NB4 (cell line): ENCODE results near the gene TAF3.
"Not testable (repeated sequence)": the region's sequence is repeated elsewhere in the genome, so short reads cannot be mapped to it uniquely, and the experiment has no call there.

Experiments
- DNase-seq: peaks from one replicate; pipeline ENCODE4 v3.0.0; 2010; ENCODE audit warnings: low read depth
- H3K4me3 ChIP-seq: one replicate; pipeline ENCODE4 v1.5.1; 2011; ENCODE audit warnings: mild to moderate bottlenecking, low read depth, low read length, moderate library complexity
- MYC ChIP-seq: IDR thresholded peaks from 2 replicates; pipeline ENCODE4 v1.6.1; 2011; ENCODE audit warnings: low read depth, low read length
- POLR2A ChIP-seq: IDR thresholded peaks from 2 replicates; pipeline ENCODE4 v1.6.1; 2011; ENCODE audit warnings: mild to moderate bottlenecking; ENCODE audit not compliant: insufficient read length; ENCODE audit errors: extremely low read depth
- TF ChIP-seq, protein P1 (sequence below): IDR thresholded peaks from 2 replicates; pipeline ENCODE4 v1.6.1; 2011; ENCODE audit warnings: low read depth, low read length
- TF ChIP-seq, protein P2 (sequence below): IDR thresholded peaks from one replicate; pipeline ENCODE4 v1.5.1; 2012; ENCODE audit warnings: low read depth, low read length

The TAF3 gene

DNA sequence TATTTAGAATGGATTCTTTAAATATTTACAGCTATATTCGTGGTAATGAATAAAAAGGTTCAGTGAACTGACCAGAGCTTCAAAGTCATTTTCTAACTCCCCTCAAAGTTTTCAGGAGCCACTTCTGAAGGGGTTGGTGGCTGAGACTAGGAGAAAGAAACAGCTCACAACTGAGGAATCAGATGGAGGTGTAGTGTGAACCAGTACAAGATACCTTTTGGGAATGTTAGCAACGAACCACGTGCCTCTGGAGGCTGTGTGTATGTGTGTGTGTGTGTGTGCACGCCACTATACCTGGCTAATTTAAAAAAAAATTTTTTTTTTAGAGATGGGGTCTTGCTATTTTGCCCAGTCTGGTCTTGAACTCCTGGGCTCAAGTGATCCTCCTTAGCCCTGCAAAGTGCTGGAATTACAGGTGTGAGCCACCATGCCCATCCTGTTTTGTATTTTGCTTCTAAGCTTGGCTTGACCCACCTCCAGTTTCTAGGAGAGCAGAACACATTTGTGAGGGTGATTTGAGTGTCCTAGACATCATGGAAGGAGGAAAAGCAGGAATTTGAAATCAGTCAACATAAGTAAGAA, 9.5 kb upstream of the TAF3 start:
- DNase-seq = no peak
- TF ChIP-seq MYC (no peak), POLR2A (no peak)
- TF ChIP-seq, protein P1, sequence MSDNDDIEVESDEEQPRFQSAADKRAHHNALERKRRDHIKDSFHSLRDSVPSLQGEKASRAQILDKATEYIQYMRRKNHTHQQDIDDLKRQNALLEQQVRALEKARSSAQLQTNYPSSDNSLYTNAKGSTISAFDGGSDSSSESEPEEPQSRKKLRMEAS = no peak
- TF ChIP-seq, protein P2, sequence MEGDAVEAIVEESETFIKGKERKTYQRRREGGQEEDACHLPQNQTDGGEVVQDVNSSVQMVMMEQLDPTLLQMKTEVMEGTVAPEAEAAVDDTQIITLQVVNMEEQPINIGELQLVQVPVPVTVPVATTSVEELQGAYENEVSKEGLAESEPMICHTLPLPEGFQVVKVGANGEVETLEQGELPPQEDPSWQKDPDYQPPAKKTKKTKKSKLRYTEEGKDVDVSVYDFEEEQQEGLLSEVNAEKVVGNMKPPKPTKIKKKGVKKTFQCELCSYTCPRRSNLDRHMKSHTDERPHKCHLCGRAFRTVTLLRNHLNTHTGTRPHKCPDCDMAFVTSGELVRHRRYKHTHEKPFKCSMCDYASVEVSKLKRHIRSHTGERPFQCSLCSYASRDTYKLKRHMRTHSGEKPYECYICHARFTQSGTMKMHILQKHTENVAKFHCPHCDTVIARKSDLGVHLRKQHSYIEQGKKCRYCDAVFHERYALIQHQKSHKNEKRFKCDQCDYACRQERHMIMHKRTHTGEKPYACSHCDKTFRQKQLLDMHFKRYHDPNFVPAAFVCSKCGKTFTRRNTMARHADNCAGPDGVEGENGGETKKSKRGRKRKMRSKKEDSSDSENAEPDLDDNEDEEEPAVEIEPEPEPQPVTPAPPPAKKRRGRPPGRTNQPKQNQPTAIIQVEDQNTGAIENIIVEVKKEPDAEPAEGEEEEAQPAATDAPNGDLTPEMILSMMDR = no peak
- H3K4me3 ChIP-seq = no peak overlapping the region

DNA sequence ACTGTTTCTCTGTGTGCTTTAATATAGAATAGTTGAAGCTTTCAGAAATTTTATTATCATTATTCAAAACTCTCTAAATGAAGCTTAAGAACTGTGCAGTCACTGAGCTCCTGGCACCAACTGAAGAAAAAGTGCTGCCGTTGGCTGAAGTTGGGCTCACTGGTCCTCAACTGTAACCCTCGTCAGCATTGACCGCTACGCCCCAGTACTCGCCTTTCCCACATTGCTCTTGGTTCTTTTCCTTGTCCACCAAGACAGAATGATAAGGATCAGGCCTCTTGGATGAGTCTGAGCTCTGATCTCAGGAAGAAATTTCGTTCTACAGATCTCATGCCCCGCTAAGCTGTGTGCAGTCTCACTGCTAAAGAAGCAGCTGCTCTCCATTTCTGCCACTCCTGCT, 7.9 kb upstream of the TAF3 start:
- no peak for DNase-seq
- H3K4me3 ChIP-seq = no peak overlapping the region
- TF ChIP-seq, protein P2 = no peak

DNA sequence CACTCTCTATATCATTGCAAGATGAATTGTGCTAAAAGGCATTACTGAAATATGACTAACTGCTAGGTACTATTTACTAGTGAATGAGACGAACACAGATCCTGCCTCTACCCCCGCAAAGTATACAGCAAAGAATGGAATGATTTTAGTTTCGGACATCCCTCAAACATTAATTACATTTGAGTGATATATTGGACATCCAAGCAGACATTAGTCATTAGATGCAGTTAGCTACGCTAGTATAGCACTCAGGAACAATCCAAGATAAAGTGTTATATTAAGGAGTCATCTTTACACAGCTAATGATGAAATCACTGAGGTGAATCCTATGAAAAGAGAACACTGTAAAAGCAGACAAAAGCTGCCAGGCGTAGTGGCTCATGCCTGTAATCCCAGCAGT, 7.3 kb upstream of the TAF3 start:
- H3K4me3 ChIP-seq = no peak overlapping the region
- no peak for DNase-seq
- TF ChIP-seq, protein P1 = no peak
- no peak for TF ChIP-seq POLR2A
- no peak for TF ChIP-seq MYC
- TF ChIP-seq, protein P2 = no peak

DNA sequence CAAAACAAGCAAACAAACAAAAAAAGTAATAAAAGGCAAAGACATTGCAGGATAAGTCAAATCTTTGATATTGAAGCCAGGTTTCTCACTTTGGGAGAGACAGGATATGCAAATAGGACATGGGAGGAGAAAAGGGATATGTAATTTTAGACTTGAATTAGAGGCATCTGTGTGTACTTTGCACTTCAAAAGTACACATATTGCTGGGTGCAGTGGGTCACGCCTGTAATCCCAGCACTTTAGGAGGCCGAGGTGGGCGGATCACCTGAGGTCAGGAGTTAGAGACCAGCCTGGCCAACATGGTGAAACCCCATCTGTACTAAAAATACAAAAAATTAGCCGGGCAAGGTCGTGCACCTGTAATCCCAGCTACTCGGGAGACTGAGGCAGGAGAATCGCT, 6.6 kb upstream of the TAF3 start:
- DNase-seq, H3K4me3 ChIP-seq: not testable (repeated sequence)

DNA sequence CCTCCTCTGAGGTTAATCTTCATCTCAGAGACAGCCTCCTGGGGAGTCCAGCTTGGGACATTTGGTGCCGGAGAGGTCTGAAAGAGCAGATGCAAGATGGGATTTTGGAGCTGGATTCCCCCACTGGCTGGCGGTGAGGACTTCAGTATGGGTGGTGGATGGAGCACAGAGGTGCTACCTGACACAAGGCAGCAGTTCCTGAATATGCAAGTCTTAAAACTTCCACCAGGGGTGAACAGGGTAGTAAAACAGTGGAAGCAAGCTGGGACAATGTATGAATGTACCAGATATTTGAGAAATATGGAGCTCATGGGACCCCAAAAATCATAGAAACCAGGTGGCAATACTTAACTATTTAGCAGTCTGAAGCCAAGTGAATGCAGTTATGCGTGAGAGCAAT, 4.8 kb upstream of the TAF3 start:
- TF ChIP-seq, protein P1 = no peak
- no peak for TF ChIP-seq MYC
- TF ChIP-seq, protein P2 = no peak
- TF ChIP-seq POLR2A = no peak
- H3K4me3 ChIP-seq = no peak overlapping the region
- DNase-seq = no peak

DNA sequence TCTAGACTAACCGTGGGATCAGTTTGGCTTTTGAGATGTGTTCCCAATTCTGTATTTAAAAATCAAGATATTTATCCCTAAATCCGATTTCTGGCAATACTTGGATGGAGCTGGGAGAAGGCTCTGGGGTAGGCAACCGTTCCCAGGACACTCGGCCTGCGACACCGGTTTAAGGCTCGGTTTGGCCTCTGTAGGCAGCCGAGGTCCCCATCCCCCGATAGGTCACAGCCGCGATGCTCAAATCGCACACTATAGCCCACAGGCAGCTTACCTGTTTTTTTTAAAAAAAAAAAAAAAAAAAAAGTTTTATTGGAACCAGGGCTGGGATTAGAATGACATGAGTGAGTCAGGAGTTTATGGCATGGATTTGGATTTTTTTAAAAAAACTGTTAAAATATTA, 729 bp upstream of the TAF3 start:
- DNase-seq = no peak
- TF ChIP-seq, protein P2 = no peak
- TF ChIP-seq, protein P1 = no peak
- no peak for TF ChIP-seq POLR2A
- TF ChIP-seq MYC = no peak

More for the DNA sequence above, 729 bp upstream of the TAF3 start:
- H3K4me3 ChIP-seq = peak overlapping the region; percentile 89
